H9 (cell line): ENCODE data around the gene TRAPPC2. TPM values are rescaled to one million over a fixed set of nuclear protein-coding genes. Genes with fewer than 3 reads are reported as not detected.

Experiments
- DNase-seq: peaks from one replicate; pipeline ENCODE4 v3.0.0-alpha.2; 2017
- H2AFZ ChIP-seq: one replicate; pipeline ENCODE4 v1.6.1; 2013; ENCODE audit warnings: mild to moderate bottlenecking, low read length, control low read depth, moderate library complexity
- H2AK5ac ChIP-seq: 2 replicates; pipeline ENCODE4 v1.6.1; 2013; ENCODE audit warnings: low read length, control low read depth, mixed read lengths; ENCODE audit not compliant: insufficient read length
- H2BK120ac ChIP-seq: one replicate; pipeline ENCODE4 v1.6.1; 2013; ENCODE audit warnings: low read depth, mild to moderate bottlenecking, low read length, control low read depth, inconsistent platforms; ENCODE audit not compliant: poor library complexity, severe bottlenecking
- H2BK12ac ChIP-seq: 2 replicates; pipeline ENCODE4 v1.6.1; 2013; ENCODE audit warnings: low read length, control low read depth, mixed read lengths, low read depth; ENCODE audit not compliant: insufficient read length
- H2BK15ac ChIP-seq: 2 replicates; pipeline ENCODE4 v1.6.1; 2013; ENCODE audit warnings: low read depth, low read length, control low read depth
- H2BK20ac ChIP-seq: one replicate; pipeline ENCODE4 v1.6.1; 2013; ENCODE audit warnings: low read depth, mild to moderate bottlenecking, low read length, control low read depth, inconsistent platforms; ENCODE audit not compliant: poor library complexity, severe bottlenecking
- H2BK5ac ChIP-seq: 2 replicates; pipeline ENCODE4 v1.6.1; 2013; ENCODE audit warnings: low read length, control low read depth, mixed read lengths; ENCODE audit not compliant: insufficient read length
- H3K14ac ChIP-seq: 2 replicates; pipeline ENCODE4 v1.6.1; 2013; ENCODE audit warnings: low read length, control low read depth; ENCODE audit not compliant: insufficient read depth
- H3K18ac ChIP-seq: 2 replicates; pipeline ENCODE4 v1.6.1; 2013; ENCODE audit warnings: low read depth, mild to moderate bottlenecking, mixed read lengths, low read length, control low read depth; ENCODE audit not compliant: insufficient read length
- H3K23ac ChIP-seq: 2 replicates; pipeline ENCODE4 v1.6.1; 2013; ENCODE audit warnings: low read length, control low read depth, mixed read lengths, low read depth; ENCODE audit not compliant: insufficient read length
- H3K23me2 ChIP-seq: 2 replicates; pipeline ENCODE4 v1.6.1; 2013; ENCODE audit warnings: low read depth, mild to moderate bottlenecking, mixed read lengths, low read length, control low read depth; ENCODE audit not compliant: insufficient read length, poor library complexity, severe bottlenecking
- H3K27ac ChIP-seq: 2 replicates; pipeline ENCODE4 v1.5.1; 2013; ENCODE audit warnings: low read length, control low read depth, mixed read lengths, low read depth; ENCODE audit not compliant: insufficient read length
- H3K27me3 ChIP-seq: 2 replicates; pipeline ENCODE4 v1.6.1; 2013; ENCODE audit warnings: low read length, control low read depth, inconsistent platforms; ENCODE audit not compliant: insufficient read depth
- H3K4ac ChIP-seq: 2 replicates; pipeline ENCODE4 v1.6.1; 2013; ENCODE audit warnings: low read depth, mild to moderate bottlenecking, control low read depth, inconsistent platforms, low read length, moderate library complexity
- H3K4me1 ChIP-seq: 2 replicates; pipeline ENCODE4 v1.6.1; 2013; ENCODE audit warnings: low read length, control low read depth, inconsistent platforms; ENCODE audit not compliant: insufficient read depth
- H3K4me2 ChIP-seq: 2 replicates; pipeline ENCODE4 v1.6.1; 2013; ENCODE audit warnings: low read length, control low read depth, mixed read lengths; ENCODE audit not compliant: insufficient read length, insufficient read depth
- H3K56ac ChIP-seq: 2 replicates; pipeline ENCODE4 v1.6.1; 2013; ENCODE audit warnings: low read depth, mild to moderate bottlenecking, mixed read lengths, low read length, control low read depth; ENCODE audit not compliant: insufficient read length
- H3K79me1 ChIP-seq: 2 replicates; pipeline ENCODE4 v1.6.1; 2013; ENCODE audit warnings: low read depth, mild to moderate bottlenecking, moderate library complexity, low read length, control low read depth, inconsistent platforms; ENCODE audit not compliant: insufficient read depth, poor library complexity, severe bottlenecking
- H3K79me2 ChIP-seq: 2 replicates; pipeline ENCODE4 v1.6.1; 2013; ENCODE audit warnings: low read length, control low read depth, inconsistent platforms; ENCODE audit not compliant: insufficient read depth
- H3K9ac ChIP-seq: 2 replicates; pipeline ENCODE4 v1.6.1; 2013; ENCODE audit warnings: low read length, control low read depth, mixed read lengths; ENCODE audit not compliant: insufficient read length; ENCODE audit errors: extremely low read depth
- H3K9me3 ChIP-seq: one replicate; pipeline ENCODE4 v1.6.1; 2013; ENCODE audit warnings: low read depth, low read length, inconsistent platforms; ENCODE audit not compliant: control insufficient read depth
- H3T11ph ChIP-seq: one replicate; pipeline ENCODE4 v1.6.1; 2013; ENCODE audit warnings: mild to moderate bottlenecking, low read length, control low read depth, inconsistent platforms
- H4K20me1 ChIP-seq: one replicate; pipeline ENCODE4 v1.6.1; 2013; ENCODE audit not compliant: control insufficient read depth, insufficient read length, insufficient read depth
- H4K5ac ChIP-seq: 2 replicates; pipeline ENCODE4 v1.6.1; 2013; ENCODE audit warnings: low read depth, mild to moderate bottlenecking, mixed read lengths, low read length, control low read depth; ENCODE audit not compliant: insufficient read length
- H4K8ac ChIP-seq: replicated peaks from 2 replicates; pipeline ENCODE4 v1.6.1; 2013; ENCODE audit warnings: low read length, control low read depth, mixed read lengths, low read depth; ENCODE audit not compliant: insufficient read length
- H4K91ac ChIP-seq: 2 replicates; pipeline ENCODE4 v1.6.1; 2013; ENCODE audit warnings: low read depth, mild to moderate bottlenecking, moderate library complexity, mixed read lengths, low read length, control low read depth; ENCODE audit not compliant: insufficient read length
- H3K27ac Mint-ChIP-seq, 3 experiments: 2 replicates in 2 of 3; 3 replicates in 1 of 3; pipeline ENCODE4 v1.8.0; 2020 to 2021; ENCODE audit warnings: mixed read lengths in 3 of 3, mild to moderate bottlenecking in 1 of 3, moderate library complexity in 1 of 3
- H3K27me3 Mint-ChIP-seq: 2 replicates; pipeline ENCODE4 v1.8.0; 2021; ENCODE audit warnings: low read depth, mild to moderate bottlenecking, moderate library complexity, mixed read lengths
- H3K36me3 Mint-ChIP-seq, 3 experiments: 2 replicates in 2 of 3; 3 replicates in 1 of 3; pipeline ENCODE4 v1.8.0; 2020 to 2021; ENCODE audit warnings: low read depth in 3 of 3, mixed read lengths in 3 of 3; ENCODE audit not compliant: insufficient read depth in 1 of 3
- H3K4me1 Mint-ChIP-seq, 2 experiments: 2 replicates each; pipeline ENCODE4 v1.8.0; 2020; ENCODE audit warnings: mixed read lengths in 2 of 2
- H3K4me3 Mint-ChIP-seq, 2 experiments: 2 replicates in 1 of 2; 3 replicates in 1 of 2; pipeline ENCODE4 v1.8.0; 2020 to 2021; ENCODE audit warnings: mild to moderate bottlenecking in 2 of 2, mixed read lengths in 2 of 2, moderate library complexity in 1 of 2
- H3K9me3 Mint-ChIP-seq, 2 experiments: 2 replicates in 1 of 2; 3 replicates in 1 of 2; pipeline ENCODE4 v1.8.0; 2020; ENCODE audit warnings: mild to moderate bottlenecking in 2 of 2, mixed read lengths in 2 of 2, moderate library complexity in 1 of 2
- WGBS: extraction: QIAGEN DNeasy Blood & Tissue Kit; methylation state at CpG from one replicate; pipeline ENCODE4 v1.1.7; 2013; ENCODE audit warnings: missing lambda C conversion rate, low lambda C conversion rate, mixed read lengths; ENCODE audit not compliant: insufficient read length; ENCODE audit errors: extremely low coverage; 5-methylcytosine and 5-hydroxymethylcytosine counted together
- total RNA-seq: library from RNA; stranded (reverse); gene quantifications from 2 replicates; pipeline ENCODE4 v1.2.1, GENCODE V29; 2021
- TF ChIP-seq, protein P1 (sequence below): fragments of 200-600 bp; sonication (generic); conservative IDR thresholded peaks from 3 replicates; pipeline ENCODE4 v1.8.0; 2021; ENCODE audit warnings: antibody characterized with exemption, mild to moderate bottlenecking

Gene TRAPPC2
- total RNA-seq, 1 experiment from 2014 or later, result 13.3 TPM

DNA sequence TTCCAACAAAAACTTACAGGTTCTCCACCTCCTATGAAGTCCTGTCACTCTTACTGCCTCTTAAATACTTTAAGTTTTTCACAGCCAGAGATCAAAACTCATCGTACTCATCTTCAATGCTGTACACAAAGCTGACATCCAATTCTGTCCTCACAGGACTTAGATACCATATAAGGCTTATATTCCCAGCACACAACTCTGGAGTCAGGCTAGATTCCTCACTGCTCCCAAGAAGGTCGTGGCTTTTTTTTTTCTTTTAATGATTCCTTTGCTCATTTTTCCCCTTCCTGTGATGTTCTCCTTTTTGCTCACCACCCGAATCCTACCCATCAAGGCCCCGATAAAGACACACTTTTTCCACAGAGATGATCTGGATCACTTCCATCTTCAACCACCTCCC lies 914 bp downstream of the TRAPPC2 start:
- Histone ChIP-seq H3K79me2 (peaks cover 11% of the 10 kb centered on the region; the same call in 1 of the 2 replicates), H2BK5ac (no peak overlapping the region), H3K18ac (no peak overlapping the region), H3K4ac (no peak overlapping the region), H2BK120ac (no peak overlapping the region), H2AFZ (no peak overlapping the region), H3K27me3 (no peaks in the 10 kb centered on the region), H4K8ac (no peak overlapping the region), H4K5ac (no peak overlapping the region), H2AK5ac (no peak overlapping the region), H3K4me2 (peak overlapping the region; percentile 96), H3K23me2 (peaks cover 5% of the 10 kb centered on the region), H3K56ac (no peak overlapping the region), H2BK20ac (no peak overlapping the region), H3K9ac (peak overlapping the region; percentile 95), H3T11ph (no peak overlapping the region), H2BK12ac (no peak overlapping the region), H3K4me1 (no peaks in the 10 kb centered on the region), H3K23ac (no peak overlapping the region), H3K27ac (no peak overlapping the region), H3K9me3 (no peaks in the 10 kb centered on the region), H4K91ac (no peak overlapping the region), H4K20me1 (no peaks in the 10 kb centered on the region), H3K79me1 (peaks cover 3% of the 10 kb centered on the region), H2BK15ac (no peak overlapping the region), H3K14ac (no peak overlapping the region)
- Mint-ChIP-seq H3K4me3 (peak overlapping the region; percentile 89 to 90), H3K4me1 (peaks cover 8 to 10% of the 10 kb centered on the region in 2 experiments; a peak in 3 of 4 replicates), H3K27ac (peak overlapping the region in 2 of 3 experiments; percentile 88 to 92; a peak in 3 of 7 replicates), H3K9me3 (peaks cover 31 to 65% of the 10 kb centered on the region in 2 experiments), H3K27me3 (no peaks in the 10 kb centered on the region; the same call in 1 of the 2 replicates), H3K36me3 (peaks cover 14 to 50% (median 20%) of the 10 kb centered on the region in 3 experiments; a peak in 6 of 7 replicates)
- no CpG with 5 or more reads among the region's 4 CpGs for WGBS
- DNase-seq, result no peak
- TF ChIP-seq, protein P1, sequence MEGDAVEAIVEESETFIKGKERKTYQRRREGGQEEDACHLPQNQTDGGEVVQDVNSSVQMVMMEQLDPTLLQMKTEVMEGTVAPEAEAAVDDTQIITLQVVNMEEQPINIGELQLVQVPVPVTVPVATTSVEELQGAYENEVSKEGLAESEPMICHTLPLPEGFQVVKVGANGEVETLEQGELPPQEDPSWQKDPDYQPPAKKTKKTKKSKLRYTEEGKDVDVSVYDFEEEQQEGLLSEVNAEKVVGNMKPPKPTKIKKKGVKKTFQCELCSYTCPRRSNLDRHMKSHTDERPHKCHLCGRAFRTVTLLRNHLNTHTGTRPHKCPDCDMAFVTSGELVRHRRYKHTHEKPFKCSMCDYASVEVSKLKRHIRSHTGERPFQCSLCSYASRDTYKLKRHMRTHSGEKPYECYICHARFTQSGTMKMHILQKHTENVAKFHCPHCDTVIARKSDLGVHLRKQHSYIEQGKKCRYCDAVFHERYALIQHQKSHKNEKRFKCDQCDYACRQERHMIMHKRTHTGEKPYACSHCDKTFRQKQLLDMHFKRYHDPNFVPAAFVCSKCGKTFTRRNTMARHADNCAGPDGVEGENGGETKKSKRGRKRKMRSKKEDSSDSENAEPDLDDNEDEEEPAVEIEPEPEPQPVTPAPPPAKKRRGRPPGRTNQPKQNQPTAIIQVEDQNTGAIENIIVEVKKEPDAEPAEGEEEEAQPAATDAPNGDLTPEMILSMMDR, result no peak
